Gastrocnemius medialis (tissue), 4 donors: ENCODE measurements around the gene LRG1. TPM values are rescaled to one million over a fixed set of nuclear protein-coding genes. Genes with fewer than 3 reads are reported as not detected.

Source experiments
- ATAC-seq, 2 donors: fragments of 150-250 bp; one replicate each; pipeline ENCODE4 v1.9.1; 2016
- DNase-seq, 2 donors: peaks; one replicate each; pipeline ENCODE4 v3.0.0-alpha.2; 2019
- H3K27ac ChIP-seq, 4 donors: fragments of 200-600 bp; sonication (generic); 1 replicate in 1 of 4; 2 replicates in 3 of 4; pipeline ENCODE4 v1.5.1; 2016 to 2018; ENCODE audit warnings: mild to moderate bottlenecking in 2 of 4, moderate library complexity in 1 of 4
- H3K27me3 ChIP-seq, 3 donors: fragments of 200-600 bp; sonication (generic) in 2 of 3; 1 replicate in 1 of 3; 2 replicates in 2 of 3; pipeline versions ENCODE4 v1.5.1 to v1.6.0; 2016 to 2019; ENCODE audit warnings: mild to moderate bottlenecking in 1 of 3, moderate library complexity in 1 of 3
- H3K36me3 ChIP-seq, 2 donors: fragments of 200-600 bp; sonication (generic) in 1 of 2; one replicate each; pipeline ENCODE4 v1.5.1; 2017 to 2018
- H3K4me1 ChIP-seq, 2 donors: fragments of 200-600 bp; sonication (generic) in 1 of 2; one replicate each; pipeline ENCODE4 v1.5.1; 2016 to 2017; ENCODE audit warnings: mild to moderate bottlenecking in 2 of 2
- H3K4me3 ChIP-seq, 4 donors: fragments of 200-600 bp; sonication (generic) in 3 of 4; 1 replicate in 1 of 4; 2 replicates in 3 of 4; pipeline ENCODE4 v1.5.1; 2016 to 2019; ENCODE audit warnings: mild to moderate bottlenecking in 2 of 4
- H3K9me3 ChIP-seq, 3 donors: fragments of 200-600 bp; sonication (generic) in 2 of 3; 1 replicate in 1 of 3; 2 replicates in 2 of 3; pipeline ENCODE4 v1.5.1; 2016 to 2019
- POLR2A ChIP-seq, 2 donors: fragments of 450-650 bp; IDR thresholded peaks; one replicate each; pipeline ENCODE4 v1.6.1; 2017; ENCODE audit warnings: antibody characterized with exemption in 2 of 2, mild to moderate bottlenecking in 2 of 2, moderate library complexity in 2 of 2
- in situ Hi-C, 4 donors: fragments of 200-750 bp; cut with MboI; loops; one replicate each; pipeline versions ENCODE4 v1.15.0 to v1.8.0; 2017; ENCODE audit warnings: low sequenced_read_pairs in 4 of 4
- intact Hi-C: fragments of 100-400 bp; cut with DNase I; formaldehyde crosslinking; loops from one replicate; pipeline ENCODE4 v1.15.1; 2023; ENCODE audit warnings: low total_unique reads
- total RNA-seq, 4 donors: library from RNA; depleted of rRNA; stranded (reverse); fragments of >200 nt; gene quantifications; one replicate each; pipeline versions ENCODE4 v1.1.0 to v1.2.3, GENCODE V29; 2016
- TF ChIP-seq, protein P1 (sequence below), 5 experiments: fragments of 450-650 bp in 3 of 5; fragments of 200-600 bp in 2 of 5; sonication (generic) in 2 of 5; IDR thresholded peaks in 4 of 5; conservative IDR thresholded peaks in 1 of 5; 1 replicate in 4 of 5; 2 replicates in 1 of 5; pipeline ENCODE4 v1.5.1; 2016 to 2019; ENCODE audit warnings: antibody characterized with exemption in 5 of 5, mild to moderate bottlenecking in 3 of 5, moderate library complexity in 3 of 5

The LRG1 gene
- total RNA-seq, 4 donors from 2014 or later = 0.15 to 2.7 (median 0.98) TPM; not detected in 1

GRCh38 chr19:4503132-4503824 lies 36.6 kb downstream of the LRG1 start:
- Histone ChIP-seq H3K4me3 (no peak overlapping the region), H3K9me3 (no peaks in the 10 kb centered on the region), H3K4me1 (peaks cover 22 to 25% of the 10 kb centered on the region in 2 donors), H3K27me3 (no peaks in the 10 kb centered on the region), H3K36me3 (peaks cover 0 to 63% of the 10 kb centered on the region in 2 donors), H3K27ac (peak overlapping the region; percentile 14 to 99 (median 40))
- intact Hi-C loops (no loop called here), in situ Hi-C loops (no loop called here)
- ATAC-seq (no peak), DNase-seq (no peak)
- TF ChIP-seq, protein P1, sequence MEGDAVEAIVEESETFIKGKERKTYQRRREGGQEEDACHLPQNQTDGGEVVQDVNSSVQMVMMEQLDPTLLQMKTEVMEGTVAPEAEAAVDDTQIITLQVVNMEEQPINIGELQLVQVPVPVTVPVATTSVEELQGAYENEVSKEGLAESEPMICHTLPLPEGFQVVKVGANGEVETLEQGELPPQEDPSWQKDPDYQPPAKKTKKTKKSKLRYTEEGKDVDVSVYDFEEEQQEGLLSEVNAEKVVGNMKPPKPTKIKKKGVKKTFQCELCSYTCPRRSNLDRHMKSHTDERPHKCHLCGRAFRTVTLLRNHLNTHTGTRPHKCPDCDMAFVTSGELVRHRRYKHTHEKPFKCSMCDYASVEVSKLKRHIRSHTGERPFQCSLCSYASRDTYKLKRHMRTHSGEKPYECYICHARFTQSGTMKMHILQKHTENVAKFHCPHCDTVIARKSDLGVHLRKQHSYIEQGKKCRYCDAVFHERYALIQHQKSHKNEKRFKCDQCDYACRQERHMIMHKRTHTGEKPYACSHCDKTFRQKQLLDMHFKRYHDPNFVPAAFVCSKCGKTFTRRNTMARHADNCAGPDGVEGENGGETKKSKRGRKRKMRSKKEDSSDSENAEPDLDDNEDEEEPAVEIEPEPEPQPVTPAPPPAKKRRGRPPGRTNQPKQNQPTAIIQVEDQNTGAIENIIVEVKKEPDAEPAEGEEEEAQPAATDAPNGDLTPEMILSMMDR (IDR thresholded peaks at IDR 0.05 in 4 of 5, conservative IDR thresholded peaks at IDR 0.05 in 1 of 5) = no peak
- no peak for TF ChIP-seq POLR2A (IDR thresholded peaks at IDR 0.05)

- H3K27me3 ChIP-seq = no peaks in the 10 kb centered on the region
- TF ChIP-seq POLR2A (IDR thresholded peaks at IDR 0.05) = no peak
- TF ChIP-seq, protein P1 (IDR thresholded peaks at IDR 0.05 in 4 of 5, conservative IDR thresholded peaks at IDR 0.05 in 1 of 5) = no peak
- H3K4me3 ChIP-seq = no peak overlapping the region
- intact Hi-C loops (no loop called here), in situ Hi-C loops (no loop called here)
- H3K4me1 ChIP-seq = peaks cover 14 to 17% of the 10 kb centered on the region in 2 donors
- DNase-seq = no peak
- H3K36me3 ChIP-seq = peaks cover 0 to 67% of the 10 kb centered on the region in 2 donors
- peak in 1 of 2 donors; percentile 3 for ATAC-seq
- H3K9me3 ChIP-seq = no peaks in the 10 kb centered on the region
- H3K27ac ChIP-seq = peak overlapping the region; percentile 14 to 99 (median 43)
These were observed 37.3 kb downstream of the LRG1 start for GRCh38 chr19:4502282-4503131.

- ATAC-seq = no peak
- intact Hi-C loops = no loop called here
These were observed 38.1 kb downstream of the LRG1 start for GRCh38 chr19:4501691-4502090.

GRCh38 chr19:4500841-4501591 lies 38.8 kb downstream of the LRG1 start:
- Histone ChIP-seq H3K4me3 (no peak overlapping the region), H3K36me3 (peaks cover 0 to 67% of the 10 kb centered on the region in 2 donors), H3K27me3 (no peaks in the 10 kb centered on the region), H3K9me3 (no peaks in the 10 kb centered on the region), H3K4me1 (peaks cover 4 to 9% of the 10 kb centered on the region in 2 donors), H3K27ac (peak overlapping the region in 3 of 4 donors; percentile 25 to 99 (median 61))
- no peak for ATAC-seq
- DNase-seq = no peak
- in situ Hi-C loops (no loop called here), intact Hi-C loops (no loop called here)
- no peak for TF ChIP-seq POLR2A (IDR thresholded peaks at IDR 0.05)
- TF ChIP-seq, protein P1 (IDR thresholded peaks at IDR 0.05 in 4 of 5, conservative IDR thresholded peaks at IDR 0.05 in 1 of 5) = no peak

More at GRCh38 chr19:4501691-4502090, 38.1 kb downstream of the LRG1 start:
- TF ChIP-seq POLR2A (IDR thresholded peaks at IDR 0.05) = no peak
- TF ChIP-seq, protein P1 (IDR thresholded peaks at IDR 0.05 in 4 of 5, conservative IDR thresholded peaks at IDR 0.05 in 1 of 5) = no peak
- in situ Hi-C loops = no loop called here
- peaks cover 0 to 68% of the 10 kb centered on the region in 2 donors for H3K36me3 ChIP-seq
- H3K4me1 ChIP-seq = peaks cover 8 to 13% of the 10 kb centered on the region in 2 donors
- DNase-seq = no peak
- H3K9me3 ChIP-seq = no peaks in the 10 kb centered on the region
- no peaks in the 10 kb centered on the region for H3K27me3 ChIP-seq
- H3K4me3 ChIP-seq = no peak overlapping the region
- H3K27ac ChIP-seq = peak overlapping the region in 3 of 4 donors; percentile 25 to 99 (median 61)
